Skeletal muscle tissue (tissue), 4 donors: ENCODE results near the gene CCDC12. TPM values are rescaled to one million over a fixed set of nuclear protein-coding genes. Genes with fewer than 3 reads are reported as not detected.

Source experiments
- H3K27ac ChIP-seq: one replicate; pipeline ENCODE4 v1.7.0; 2013; ENCODE audit warnings: mild to moderate bottlenecking, low read depth, low read length, inconsistent platforms
- H3K27me3 ChIP-seq, 3 donors: one replicate each; pipeline ENCODE4 v1.7.0; 2013; ENCODE audit warnings: low read length in 3 of 3; ENCODE audit not compliant: control insufficient read depth in 3 of 3, insufficient read depth in 3 of 3
- H3K36me3 ChIP-seq, 3 donors: one replicate each; pipeline ENCODE4 v1.7.0; 2013; ENCODE audit warnings: low read length in 3 of 3; ENCODE audit not compliant: control insufficient read depth in 3 of 3, insufficient read depth in 3 of 3
- H3K4me1 ChIP-seq, 3 donors: one replicate each; pipeline ENCODE4 v1.7.0; 2013; ENCODE audit warnings: low read length in 3 of 3, mild to moderate bottlenecking in 3 of 3; ENCODE audit not compliant: control insufficient read depth in 3 of 3, insufficient read depth in 3 of 3
- H3K4me3 ChIP-seq, 3 donors: one replicate each; pipeline ENCODE4 v1.7.0; 2013; ENCODE audit warnings: low read length in 3 of 3
- H3K9ac ChIP-seq, 3 donors: one replicate each; pipeline ENCODE4 v1.7.0; 2013; ENCODE audit warnings: low read length in 3 of 3, mild to moderate bottlenecking in 3 of 3, moderate library complexity in 2 of 3, low read depth in 1 of 3
- H3K9me3 ChIP-seq, 3 donors: one replicate each; pipeline ENCODE4 v1.7.0; 2013; ENCODE audit warnings: low read length in 3 of 3; ENCODE audit not compliant: control insufficient read depth in 3 of 3
- total RNA-seq: library from RNA; depleted of rRNA; stranded (reverse); fragments of >200 nt; gene quantifications from one replicate; pipeline ENCODE4 v1.2.3, GENCODE V29; 2014
- donor health status: Osteomylitis.

Gene CCDC12
- total RNA-seq, 1 donor from 2014 or later, result 27.1 TPM

- H3K27ac ChIP-seq, result no peak overlapping the region
- peaks cover 4 to 26% (median 25%) of the 10 kb centered on the region in 3 donors for H3K4me1 ChIP-seq
- no peaks in the 10 kb centered on the region for H3K27me3 ChIP-seq
- H3K9ac ChIP-seq, result no peak overlapping the region
- H3K36me3 ChIP-seq, result peaks cover 0 to 12% (median 9%) of the 10 kb centered on the region in 3 donors
- no peak overlapping the region for H3K4me3 ChIP-seq
- H3K9me3 ChIP-seq, result no peaks in the 10 kb centered on the region
Measured at GRCh38 chr3:46989146-46989810, 12.7 kb upstream of the CCDC12 start.

- H3K9me3 ChIP-seq, result no peaks in the 10 kb centered on the region
- no peaks in the 10 kb centered on the region for H3K27me3 ChIP-seq
- no peak overlapping the region for H3K27ac ChIP-seq
- H3K36me3 ChIP-seq, result peaks cover 0 to 9% (median 7%) of the 10 kb centered on the region in 3 donors
- H3K4me1 ChIP-seq, result peaks cover 4 to 25% (median 25%) of the 10 kb centered on the region in 3 donors
- H3K9ac ChIP-seq, result no peak overlapping the region
- no peak overlapping the region for H3K4me3 ChIP-seq
Measured at GRCh38 chr3:46988616-46989015, 12.1 kb upstream of the CCDC12 start.

GRCh38 chr3:46987743-46988401 is 11.3 kb upstream of the CCDC12 start:
- no peak overlapping the region for H3K9ac ChIP-seq
- no peaks in the 10 kb centered on the region for H3K9me3 ChIP-seq
- H3K27ac ChIP-seq, result no peak overlapping the region
- H3K36me3 ChIP-seq, result peaks cover 0 to 8% (median 7%) of the 10 kb centered on the region in 3 donors
- peak overlapping the region in 1 of 3 donors; percentile 40 for H3K4me3 ChIP-seq
- no peaks in the 10 kb centered on the region for H3K27me3 ChIP-seq
- H3K4me1 ChIP-seq, result peaks cover 4 to 27% (median 25%) of the 10 kb centered on the region in 3 donors

- H3K27ac ChIP-seq, result no peak overlapping the region
- peaks cover 4 to 31% (median 25%) of the 10 kb centered on the region in 3 donors for H3K4me1 ChIP-seq
- H3K4me3 ChIP-seq, result no peak overlapping the region
Measured at GRCh38 chr3:46987319-46987742, 10.8 kb upstream of the CCDC12 start.

GRCh38 chr3:46986782-46987310 is 10.3 kb upstream of the CCDC12 start:
- peaks cover 4 to 31% (median 28%) of the 10 kb centered on the region in 3 donors for H3K4me1 ChIP-seq
- H3K36me3 ChIP-seq, result peaks cover 0 to 7% (median 7%) of the 10 kb centered on the region in 3 donors
- no peak overlapping the region for H3K27ac ChIP-seq
- H3K9ac ChIP-seq, result no peak overlapping the region
- H3K4me3 ChIP-seq, result no peak overlapping the region
- H3K27me3 ChIP-seq, result no peaks in the 10 kb centered on the region
- no peaks in the 10 kb centered on the region for H3K9me3 ChIP-seq

More at GRCh38 chr3:46987319-46987742, 10.8 kb upstream of the CCDC12 start:
- H3K9ac ChIP-seq, result no peak overlapping the region
- H3K36me3 ChIP-seq, result peaks cover 0 to 8% (median 7%) of the 10 kb centered on the region in 3 donors
- no peaks in the 10 kb centered on the region for H3K27me3 ChIP-seq
- H3K9me3 ChIP-seq, result no peaks in the 10 kb centered on the region

GRCh38 chr3:46986055-46986730 is 9.6 kb upstream of the CCDC12 start:
- Histone ChIP-seq H3K9ac (no peak overlapping the region), H3K36me3 (peaks cover 0 to 4% (median 3%) of the 10 kb centered on the region in 3 donors), H3K27me3 (no peaks in the 10 kb centered on the region), H3K4me3 (no peak overlapping the region), H3K27ac (no peak overlapping the region), H3K9me3 (no peaks in the 10 kb centered on the region), H3K4me1 (peaks cover 8 to 36% (median 31%) of the 10 kb centered on the region in 3 donors)

GRCh38 chr3:46985588-46985987 is 9.0 kb upstream of the CCDC12 start:
- Histone ChIP-seq H3K27me3 (no peaks in the 10 kb centered on the region), H3K36me3 (peaks cover 0 to 4% (median 3%) of the 10 kb centered on the region in 3 donors), H3K9ac (no peak overlapping the region), H3K4me1 (peaks cover 9 to 39% (median 32%) of the 10 kb centered on the region in 3 donors), H3K27ac (no peak overlapping the region), H3K9me3 (no peaks in the 10 kb centered on the region), H3K4me3 (no peak overlapping the region)

- Histone ChIP-seq H3K27ac (no peak overlapping the region), H3K9me3 (no peaks in the 10 kb centered on the region), H3K9ac (no peak overlapping the region), H3K4me3 (no peak overlapping the region), H3K36me3 (peaks cover 0 to 4% (median 3%) of the 10 kb centered on the region in 3 donors), H3K4me1 (peaks cover 17 to 37% (median 36%) of the 10 kb centered on the region in 3 donors), H3K27me3 (no peaks in the 10 kb centered on the region)
Measured at GRCh38 chr3:46984591-46985459, 8.3 kb upstream of the CCDC12 start.

- Histone ChIP-seq H3K4me3 (no peak overlapping the region), H3K27me3 (no peaks in the 10 kb centered on the region), H3K9ac (no peak overlapping the region), H3K27ac (no peak overlapping the region), H3K36me3 (no peaks in the 10 kb centered on the region), H3K4me1 (peaks cover 26 to 42% (median 40%) of the 10 kb centered on the region in 3 donors), H3K9me3 (no peaks in the 10 kb centered on the region)
Measured at GRCh38 chr3:46982546-46982945, 6.0 kb upstream of the CCDC12 start.
